ELR (cell line): Measurements from ENCODE around the gene CD40.
A peak's percentile ranks its signal among the peaks of the same experiment; 100 is the strongest.

Source experiments
- DNase-seq: peaks from one replicate; pipeline ENCODE4 v3.0.0-alpha.2; 2015; ENCODE audit warnings: low read depth

CD40 gene

DNA sequence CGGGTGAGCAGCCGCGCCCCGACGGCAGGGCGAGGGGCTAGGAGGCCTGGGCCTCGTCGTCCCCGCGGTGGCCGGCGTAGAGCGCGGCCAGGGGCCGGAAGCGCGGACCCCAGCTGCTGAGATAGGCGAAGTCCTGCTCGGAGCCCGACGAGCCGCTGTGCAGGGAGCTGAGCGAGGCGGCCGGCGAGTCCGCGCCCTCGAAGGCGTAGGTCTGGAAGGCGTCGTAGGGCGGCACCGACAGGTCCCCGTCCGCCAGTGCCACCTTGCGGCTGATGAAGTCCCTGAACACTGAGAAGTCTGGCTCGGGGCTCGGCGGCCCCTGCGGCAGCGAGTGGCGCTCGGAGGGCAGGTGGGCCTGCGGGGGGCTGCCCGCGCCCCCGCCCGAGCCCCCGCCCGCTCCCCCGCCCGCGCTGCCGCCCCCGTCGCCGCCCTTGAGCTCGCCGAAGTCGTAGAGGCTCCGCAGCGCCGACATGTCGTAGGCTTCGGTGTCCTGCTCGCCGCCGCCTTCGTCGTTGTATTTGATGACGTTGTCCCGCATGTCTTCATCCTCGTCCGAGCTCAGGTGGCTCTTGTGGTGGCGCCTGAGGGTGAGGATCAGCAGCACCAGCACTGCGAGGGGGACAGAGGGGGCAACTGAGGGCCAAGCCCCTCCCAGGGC is 56.5 kb downstream of the CD40 start:
- peak; percentile 41 for DNase-seq

DNA sequence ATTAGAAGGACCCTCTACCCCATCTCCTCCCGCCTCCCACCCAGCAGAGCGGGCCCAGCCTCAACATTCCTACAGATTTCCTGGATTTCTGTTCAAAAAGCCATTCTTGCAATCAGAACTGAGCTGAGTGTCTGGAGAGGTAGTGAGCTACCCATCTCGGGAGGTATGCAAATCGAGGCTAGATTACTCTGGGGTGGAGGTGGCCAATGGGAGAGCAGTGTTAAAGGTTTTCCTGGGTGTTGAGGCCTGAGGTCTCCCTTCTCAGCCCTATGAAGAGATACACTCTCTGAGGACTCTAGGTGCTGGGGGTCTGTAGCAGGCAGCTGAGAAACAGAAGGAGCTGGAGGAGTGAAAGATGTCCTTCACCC is 57.0 kb downstream of the CD40 start:
- DNase-seq, result no peak

DNA sequence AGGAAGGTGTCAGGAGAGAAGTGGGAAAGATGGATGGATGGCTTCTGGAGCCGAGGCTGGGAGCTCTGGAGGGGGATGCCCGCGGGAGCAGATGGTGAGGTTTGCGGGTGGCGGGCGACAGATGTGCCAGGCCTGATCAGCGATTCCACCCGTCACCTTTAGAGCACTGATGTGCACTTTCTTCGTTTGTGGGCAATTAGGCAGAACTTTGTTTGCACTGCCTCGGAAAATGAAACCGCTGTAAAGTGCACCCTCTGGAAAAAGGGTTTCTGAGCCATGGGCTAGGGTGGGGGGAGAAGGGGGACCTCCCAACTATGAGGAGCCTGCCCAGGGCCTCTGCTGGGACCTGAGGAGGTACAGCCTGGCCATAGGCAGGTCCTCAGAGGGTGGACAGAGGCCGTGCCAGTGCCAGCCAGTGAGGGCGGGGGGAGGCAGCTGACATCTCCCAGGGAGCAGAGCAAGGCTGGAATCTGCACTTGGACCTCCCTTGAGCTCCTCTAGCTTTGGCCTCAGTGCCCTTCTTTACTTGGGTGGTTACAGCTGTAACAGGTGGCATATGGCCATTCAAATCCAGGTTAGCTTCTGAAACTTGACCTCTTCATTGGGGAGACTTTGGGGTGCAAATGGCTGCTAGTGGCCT is 58.7 kb downstream of the CD40 start:
- DNase-seq, result no peak

DNA sequence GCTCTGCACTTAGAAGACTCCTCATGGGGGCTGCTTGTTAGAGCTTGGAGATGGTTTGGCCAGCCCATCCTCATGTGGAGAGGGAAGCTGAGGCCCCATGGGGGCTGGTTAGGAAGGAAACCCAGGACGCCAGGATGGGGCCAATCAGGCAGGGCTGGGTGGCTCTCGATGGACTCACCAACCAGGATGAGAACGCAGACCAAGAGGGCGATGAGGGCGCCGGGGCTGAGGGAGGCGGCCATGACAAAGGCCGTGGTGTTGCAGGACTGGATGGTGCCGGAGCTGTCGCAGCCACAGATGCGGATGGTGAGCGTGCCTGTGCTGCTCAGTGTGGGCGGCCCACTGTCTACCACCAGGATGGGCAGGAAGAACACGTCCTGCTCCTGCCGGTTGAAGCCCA is 59.7 kb downstream of the CD40 start:
- no peak for DNase-seq

DNA sequence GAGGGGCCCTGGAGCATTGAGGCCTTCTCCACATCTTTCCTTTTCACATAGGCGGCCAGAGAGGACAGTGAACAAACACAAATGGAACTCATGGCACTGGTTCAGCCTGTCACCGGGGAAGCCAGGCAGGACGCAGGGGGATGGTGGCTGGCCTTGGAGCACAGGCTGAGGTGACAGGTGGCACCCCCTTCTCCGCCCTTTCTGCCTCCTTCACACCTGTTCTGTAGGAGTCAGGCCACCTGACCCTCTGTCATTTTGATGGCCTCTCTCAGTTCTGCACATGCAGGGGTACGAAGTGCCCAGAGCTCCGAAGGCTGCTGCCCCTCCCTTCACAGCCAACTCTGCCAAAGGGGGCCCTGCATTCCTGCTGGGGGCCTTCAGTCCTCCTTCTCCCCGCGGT is 60.8 kb downstream of the CD40 start:
- no peak for DNase-seq
